NCI-H748 (cell line): Measurements from ENCODE around the gene S100A8.

Experiments
- DNase-seq: peaks from one replicate; lab custom pipeline; 2025; ENCODE audit not compliant: unreplicated experiment; lab: John Stamatoyannopoulos, UW

Gene S100A8

GRCh38 chr1:153393926-153394325 lies 3.1 kb upstream of the S100A8 start:
- peak; percentile 13 for DNase-seq

GRCh38 chr1:153392822-153393221 lies 1.9 kb upstream of the S100A8 start:
- DNase-seq: no peak

- DNase-seq: no peak
Observed at GRCh38 chr1:153392258-153392657, 1.4 kb upstream of the S100A8 start.

- no peak for DNase-seq
Observed at GRCh38 chr1:153389973-153390879, 647 bp downstream of the S100A8 start.

GRCh38 chr1:153389401-153389800 lies 1.5 kb downstream of the S100A8 start:
- no peak for DNase-seq

- DNase-seq: no peak
Observed at GRCh38 chr1:153387785-153388184, 3.1 kb downstream of the S100A8 start.

GRCh38 chr1:153387001-153387400 lies 3.9 kb downstream of the S100A8 start:
- DNase-seq: no peak

- no peak for DNase-seq
Observed at GRCh38 chr1:153386500-153386901, 4.4 kb downstream of the S100A8 start.

GRCh38 chr1:153384958-153385580 lies 5.8 kb downstream of the S100A8 start:
- no peak for DNase-seq

- no peak for DNase-seq
Observed at GRCh38 chr1:153380711-153381110, 10.2 kb downstream of the S100A8 start.

GRCh38 chr1:153379591-153379990 lies 11.3 kb downstream of the S100A8 start:
- DNase-seq: no peak

GRCh38 chr1:153375511-153375910 lies 15.4 kb downstream of the S100A8 start, which contains the start of gene S100A12:
S100A12 (minus strand) TSS chr1:153375621; CDS start chr1:153374592, 1,029 bp downstream.
- DNase-seq: no peak

GRCh38 chr1:153374071-153374470 lies 16.8 kb downstream of the S100A8 start:
- no peak for DNase-seq

GRCh38 chr1:153372571-153372970 lies 18.3 kb downstream of the S100A8 start:
- no peak for DNase-seq

GRCh38 chr1:153371231-153371630 lies 19.6 kb downstream of the S100A8 start:
- DNase-seq: no peak

GRCh38 chr1:153370146-153370545 lies 20.7 kb downstream of the S100A8 start:
- DNase-seq: no peak

GRCh38 chr1:153368495-153368894 lies 22.4 kb downstream of the S100A8 start:
- no peak for DNase-seq

GRCh38 chr1:153367090-153367489 lies 23.8 kb downstream of the S100A8 start:
- no peak for DNase-seq

GRCh38 chr1:153366261-153366660 lies 24.6 kb downstream of the S100A8 start:
- no peak for DNase-seq

- no peak for DNase-seq
Observed at GRCh38 chr1:153365696-153366095, 25.2 kb downstream of the S100A8 start.

- no peak for DNase-seq
Observed at GRCh38 chr1:153364766-153365666, 25.9 kb downstream of the S100A8 start.
